HCT116 (cell line): ENCODE measurements around the gene PRPS1.
"Not testable (repeated sequence)": the region's sequence is repeated elsewhere in the genome, so short reads cannot be mapped to it uniquely, and the experiment has no call there.

Source experiments
- CEBPB ChIP-seq: IDR thresholded peaks from 2 replicates; pipeline ENCODE4 v1.6.1; 2012; ENCODE audit warnings: low read depth
- EZH2 ChIP-seq: fragments of 200-600 bp; sonication (generic); IDR thresholded peaks from 2 replicates; pipeline ENCODE4 v1.6.1; 2017; ENCODE audit warnings: antibody characterized with exemption, mixed run types
- EZH2phosphoT487 ChIP-seq: fragments of 200-600 bp; IDR thresholded peaks from 2 replicates; pipeline ENCODE4 v1.6.1; 2018; ENCODE audit warnings: antibody characterized with exemption, borderline replicate concordance
- JUND ChIP-seq: IDR thresholded peaks from 2 replicates; pipeline ENCODE4 v1.6.1; 2012
- MAX ChIP-seq: IDR thresholded peaks from 2 replicates; pipeline ENCODE4 v1.6.1; 2012
- POLR2A ChIP-seq: IDR thresholded peaks from 2 replicates; pipeline ENCODE4 v1.7.0; 2011; ENCODE audit warnings: borderline replicate concordance; ENCODE audit not compliant: insufficient read depth, insufficient read length; ENCODE audit errors: extremely low read depth
- POLR2AphosphoS5 ChIP-seq: IDR thresholded peaks from 2 replicates; pipeline ENCODE4 v1.6.1; 2011; ENCODE audit warnings: mild to moderate bottlenecking, low read depth, low read length, moderate library complexity
- RAD21 ChIP-seq: IDR thresholded peaks from 2 replicates; pipeline ENCODE4 v1.6.1; 2012; ENCODE audit warnings: low read depth, mild to moderate bottlenecking
- SIN3A ChIP-seq: IDR thresholded peaks from 2 replicates; pipeline ENCODE4 v1.6.1; 2012; ENCODE audit warnings: low read depth
- SP1 ChIP-seq: IDR thresholded peaks from 2 replicates; pipeline ENCODE4 v1.6.1; 2012; ENCODE audit warnings: low read depth
- ZNF274 ChIP-seq: fragments of 200-500 bp; sonication (Bioruptor generic); IDR thresholded peaks from 2 replicates; pipeline ENCODE4 v1.6.1; 2014; ENCODE audit warnings: mild to moderate bottlenecking, low read depth, low read length, inconsistent platforms
- TF ChIP-seq, protein P1 (sequence below), 3 experiments: fragments of 200-600 bp in 1 of 3; sonication (generic) in 1 of 3; IDR thresholded peaks in 2 of 3; conservative IDR thresholded peaks in 1 of 3; 2 replicates each; pipeline ENCODE4 v1.5.1; 2012 to 2017; ENCODE audit warnings: low read depth in 2 of 3, low read length in 2 of 3, antibody characterized with exemption in 1 of 3, borderline replicate concordance in 1 of 3, control low read depth in 1 of 3, mild to moderate bottlenecking in 1 of 3, mixed read lengths in 1 of 3, mixed run types in 1 of 3, moderate library complexity in 1 of 3; ENCODE audit not compliant: insufficient read depth in 1 of 3
- TF ChIP-seq, protein P2 (sequence below): IDR thresholded peaks from 2 replicates; pipeline ENCODE4 v1.6.1; 2012; ENCODE audit warnings: low read depth

DNA sequence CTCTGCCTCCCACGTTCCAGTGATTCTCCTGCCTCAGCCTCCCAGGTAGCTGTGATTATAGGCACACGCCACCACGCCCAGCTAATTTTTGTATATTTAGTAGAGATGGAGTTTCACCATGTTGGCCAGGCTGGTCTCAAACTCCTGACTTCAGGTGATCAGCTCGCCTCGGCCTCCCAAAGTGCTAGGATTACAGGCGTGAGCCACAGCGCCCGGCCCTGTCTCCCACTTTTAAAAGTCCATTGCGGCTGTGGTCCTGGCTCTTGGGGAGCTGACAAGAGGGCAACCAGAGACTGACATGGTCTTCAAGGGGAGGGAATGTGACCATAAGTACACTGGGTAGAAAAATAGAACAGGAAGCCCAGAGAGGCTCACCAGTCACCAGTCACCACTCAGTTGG lies 42.9 kb downstream of the PRPS1 start:
- TF ChIP-seq POLR2AphosphoS5, POLR2A, CEBPB, RAD21, MAX, EZH2, ZNF274, SP1, SIN3A, JUND, EZH2phosphoT487: not testable (repeated sequence)
- TF ChIP-seq, protein P1, sequence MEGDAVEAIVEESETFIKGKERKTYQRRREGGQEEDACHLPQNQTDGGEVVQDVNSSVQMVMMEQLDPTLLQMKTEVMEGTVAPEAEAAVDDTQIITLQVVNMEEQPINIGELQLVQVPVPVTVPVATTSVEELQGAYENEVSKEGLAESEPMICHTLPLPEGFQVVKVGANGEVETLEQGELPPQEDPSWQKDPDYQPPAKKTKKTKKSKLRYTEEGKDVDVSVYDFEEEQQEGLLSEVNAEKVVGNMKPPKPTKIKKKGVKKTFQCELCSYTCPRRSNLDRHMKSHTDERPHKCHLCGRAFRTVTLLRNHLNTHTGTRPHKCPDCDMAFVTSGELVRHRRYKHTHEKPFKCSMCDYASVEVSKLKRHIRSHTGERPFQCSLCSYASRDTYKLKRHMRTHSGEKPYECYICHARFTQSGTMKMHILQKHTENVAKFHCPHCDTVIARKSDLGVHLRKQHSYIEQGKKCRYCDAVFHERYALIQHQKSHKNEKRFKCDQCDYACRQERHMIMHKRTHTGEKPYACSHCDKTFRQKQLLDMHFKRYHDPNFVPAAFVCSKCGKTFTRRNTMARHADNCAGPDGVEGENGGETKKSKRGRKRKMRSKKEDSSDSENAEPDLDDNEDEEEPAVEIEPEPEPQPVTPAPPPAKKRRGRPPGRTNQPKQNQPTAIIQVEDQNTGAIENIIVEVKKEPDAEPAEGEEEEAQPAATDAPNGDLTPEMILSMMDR (IDR thresholded peaks at IDR 0.05 in 2 of 3, conservative IDR thresholded peaks at IDR 0.05 in 1 of 3; ENCODE audit: borderline replicate concordance in 1 of 3, insufficient read depth in 1 of 3, low read depth in 2 of 3, low read length in 2 of 3) = not testable (repeated sequence)
- TF ChIP-seq, protein P2, sequence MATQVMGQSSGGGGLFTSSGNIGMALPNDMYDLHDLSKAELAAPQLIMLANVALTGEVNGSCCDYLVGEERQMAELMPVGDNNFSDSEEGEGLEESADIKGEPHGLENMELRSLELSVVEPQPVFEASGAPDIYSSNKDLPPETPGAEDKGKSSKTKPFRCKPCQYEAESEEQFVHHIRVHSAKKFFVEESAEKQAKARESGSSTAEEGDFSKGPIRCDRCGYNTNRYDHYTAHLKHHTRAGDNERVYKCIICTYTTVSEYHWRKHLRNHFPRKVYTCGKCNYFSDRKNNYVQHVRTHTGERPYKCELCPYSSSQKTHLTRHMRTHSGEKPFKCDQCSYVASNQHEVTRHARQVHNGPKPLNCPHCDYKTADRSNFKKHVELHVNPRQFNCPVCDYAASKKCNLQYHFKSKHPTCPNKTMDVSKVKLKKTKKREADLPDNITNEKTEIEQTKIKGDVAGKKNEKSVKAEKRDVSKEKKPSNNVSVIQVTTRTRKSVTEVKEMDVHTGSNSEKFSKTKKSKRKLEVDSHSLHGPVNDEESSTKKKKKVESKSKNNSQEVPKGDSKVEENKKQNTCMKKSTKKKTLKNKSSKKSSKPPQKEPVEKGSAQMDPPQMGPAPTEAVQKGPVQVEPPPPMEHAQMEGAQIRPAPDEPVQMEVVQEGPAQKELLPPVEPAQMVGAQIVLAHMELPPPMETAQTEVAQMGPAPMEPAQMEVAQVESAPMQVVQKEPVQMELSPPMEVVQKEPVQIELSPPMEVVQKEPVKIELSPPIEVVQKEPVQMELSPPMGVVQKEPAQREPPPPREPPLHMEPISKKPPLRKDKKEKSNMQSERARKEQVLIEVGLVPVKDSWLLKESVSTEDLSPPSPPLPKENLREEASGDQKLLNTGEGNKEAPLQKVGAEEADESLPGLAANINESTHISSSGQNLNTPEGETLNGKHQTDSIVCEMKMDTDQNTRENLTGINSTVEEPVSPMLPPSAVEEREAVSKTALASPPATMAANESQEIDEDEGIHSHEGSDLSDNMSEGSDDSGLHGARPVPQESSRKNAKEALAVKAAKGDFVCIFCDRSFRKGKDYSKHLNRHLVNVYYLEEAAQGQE = not testable (repeated sequence)
